LNCaP clone FGC (cell line): ENCODE data around the gene DNAH1.

Experiments
- DNase-seq: peaks from one replicate; pipeline ENCODE4 v3.0.0-alpha.2; 2011; ENCODE audit warnings: low read depth
- H3K4me3 ChIP-seq: 2 replicates; pipeline ENCODE4 v1.5.1; 2011; ENCODE audit warnings: mild to moderate bottlenecking, low read depth, low read length, control low read depth
- TF ChIP-seq, protein P1 (sequence below): IDR thresholded peaks from 2 replicates; pipeline ENCODE4 v1.5.1; 2012; ENCODE audit warnings: mild to moderate bottlenecking; ENCODE audit not compliant: control insufficient read depth, insufficient read depth; ENCODE audit errors: extremely low read depth

The DNAH1 gene

GRCh38 chr3:52403955-52404354 lies 87.8 kb downstream of the DNAH1 start:
- H3K4me3 ChIP-seq, result no peak overlapping the region
- TF ChIP-seq, protein P1, sequence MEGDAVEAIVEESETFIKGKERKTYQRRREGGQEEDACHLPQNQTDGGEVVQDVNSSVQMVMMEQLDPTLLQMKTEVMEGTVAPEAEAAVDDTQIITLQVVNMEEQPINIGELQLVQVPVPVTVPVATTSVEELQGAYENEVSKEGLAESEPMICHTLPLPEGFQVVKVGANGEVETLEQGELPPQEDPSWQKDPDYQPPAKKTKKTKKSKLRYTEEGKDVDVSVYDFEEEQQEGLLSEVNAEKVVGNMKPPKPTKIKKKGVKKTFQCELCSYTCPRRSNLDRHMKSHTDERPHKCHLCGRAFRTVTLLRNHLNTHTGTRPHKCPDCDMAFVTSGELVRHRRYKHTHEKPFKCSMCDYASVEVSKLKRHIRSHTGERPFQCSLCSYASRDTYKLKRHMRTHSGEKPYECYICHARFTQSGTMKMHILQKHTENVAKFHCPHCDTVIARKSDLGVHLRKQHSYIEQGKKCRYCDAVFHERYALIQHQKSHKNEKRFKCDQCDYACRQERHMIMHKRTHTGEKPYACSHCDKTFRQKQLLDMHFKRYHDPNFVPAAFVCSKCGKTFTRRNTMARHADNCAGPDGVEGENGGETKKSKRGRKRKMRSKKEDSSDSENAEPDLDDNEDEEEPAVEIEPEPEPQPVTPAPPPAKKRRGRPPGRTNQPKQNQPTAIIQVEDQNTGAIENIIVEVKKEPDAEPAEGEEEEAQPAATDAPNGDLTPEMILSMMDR, result no peak
- no peak for DNase-seq

- DNase-seq, result no peak
- TF ChIP-seq, protein P1, result no peak
- no peak overlapping the region for H3K4me3 ChIP-seq
Measured at GRCh38 chr3:52404391-52404790, 88.3 kb downstream of the DNAH1 start.

GRCh38 chr3:52405066-52405465 lies 88.9 kb downstream of the DNAH1 start:
- H3K4me3 ChIP-seq, result no peak overlapping the region
- DNase-seq, result no peak
- TF ChIP-seq, protein P1, result no peak

GRCh38 chr3:52405601-52406110 lies 89.5 kb downstream of the DNAH1 start:
- no peak for DNase-seq
- TF ChIP-seq, protein P1, result no peak

DNA sequence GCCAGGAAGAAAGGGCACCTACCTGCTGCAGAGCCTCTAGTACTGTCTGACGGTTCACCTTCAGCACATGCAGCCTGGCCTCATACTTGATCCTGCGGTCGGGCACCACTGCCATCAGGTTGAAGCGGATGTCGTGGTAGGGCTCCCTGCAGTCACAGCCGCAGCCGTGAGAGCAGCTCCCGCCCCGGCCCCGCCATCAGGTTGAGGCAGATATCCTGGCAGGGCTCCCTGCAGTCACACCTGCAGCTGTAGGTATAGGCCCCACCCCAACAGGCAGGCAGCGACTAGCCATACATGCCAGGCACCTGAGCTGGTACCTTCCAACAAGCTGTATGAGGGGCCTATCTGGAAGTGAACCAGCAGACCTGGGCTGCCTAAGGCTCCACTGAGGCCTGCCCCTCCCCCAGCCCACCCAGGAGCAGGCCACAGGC lies 90.1 kb downstream of the DNAH1 start:
- TF ChIP-seq, protein P1, result no peak
- DNase-seq, result no peak
- no peak overlapping the region for H3K4me3 ChIP-seq

More at GRCh38 chr3:52405601-52406110, 89.5 kb downstream of the DNAH1 start:
- no peak overlapping the region for H3K4me3 ChIP-seq

GRCh38 chr3:52406791-52407510 lies 90.8 kb downstream of the DNAH1 start:
- no peak overlapping the region for H3K4me3 ChIP-seq
- TF ChIP-seq, protein P1, result no peak
- DNase-seq, result no peak

DNA sequence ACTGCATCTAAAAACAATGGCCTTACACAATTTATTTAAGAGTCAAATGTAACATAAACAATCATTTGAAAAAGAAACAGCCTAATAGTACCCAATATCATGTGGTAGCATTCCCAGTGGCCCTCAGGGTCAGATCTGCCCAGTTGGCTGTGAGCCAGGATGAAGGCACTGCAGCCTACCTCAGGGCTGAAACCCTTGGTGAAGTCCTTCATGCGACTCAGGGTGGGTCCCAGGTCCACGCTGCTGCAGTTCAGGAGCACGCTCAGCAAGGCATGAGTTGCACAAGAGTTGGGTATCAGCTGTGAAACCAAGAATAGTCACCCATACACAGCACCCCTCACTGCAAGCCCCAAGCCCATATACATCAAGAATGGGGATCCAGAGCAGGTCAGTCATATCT lies 91.7 kb downstream of the DNAH1 start:
- H3K4me3 ChIP-seq, result no peak overlapping the region
- TF ChIP-seq, protein P1, result no peak
- DNase-seq, result no peak
